MCF 10A (cell line): ENCODE measurements around the gene SH2D4B. TPM values are rescaled to one million over a fixed set of nuclear protein-coding genes. Genes with fewer than 3 reads are reported as not detected.
A peak's percentile ranks its signal among the peaks of the same experiment; 100 is the strongest.

ENCODE experiments used
- BruUV-seq: library from RNA; stranded (reverse); fragments of 400-500 nt; replicated peaks from 2 replicates; lab custom pipeline; 2021; lab: Mats Ljungman, UMichigan
- CTCF ChIA-PET: fragments of 300-600 bp; sonication (Branson Sonifier 250); formaldehyde crosslinking; extraction: SDS; loops from one replicate; lab custom pipeline; 2021; ENCODE audit warnings: antibody characterized with exemption, inconsistent platforms; lab: Yijun Ruan, JAX
- POLR2A ChIA-PET: fragments of 300-600, 350-650 bp; sonication (Branson Sonifier 250); formaldehyde crosslinking; extraction: SDS; loops from one replicate; lab custom pipeline; 2020; ENCODE audit warnings: antibody characterized with exemption, inconsistent platforms; lab: Yijun Ruan, JAX
- DNase-seq: peaks from one replicate; pipeline ENCODE4 v3.0.0-alpha.2; 2018; ENCODE audit not compliant: unreplicated experiment
- H3K27ac Mint-ChIP-seq: one replicate; pipeline ENCODE4 v1.8.0; 2022; ENCODE audit warnings: mild to moderate bottlenecking, low read depth, mixed read lengths; ENCODE audit not compliant: unreplicated experiment
- H3K27me3 Mint-ChIP-seq: one replicate; pipeline ENCODE4 v1.8.0; 2022; ENCODE audit warnings: mixed read lengths; ENCODE audit not compliant: insufficient read depth, unreplicated experiment
- H3K36me3 Mint-ChIP-seq: one replicate; pipeline ENCODE4 v1.8.0; 2022; ENCODE audit warnings: mild to moderate bottlenecking, moderate library complexity, mixed read lengths; ENCODE audit not compliant: insufficient read depth, unreplicated experiment
- H3K4me1 Mint-ChIP-seq: one replicate; pipeline ENCODE4 v1.8.0; 2022; ENCODE audit warnings: mixed read lengths; ENCODE audit not compliant: insufficient read depth, unreplicated experiment
- H3K4me3 Mint-ChIP-seq: one replicate; pipeline ENCODE4 v1.8.0; 2022; ENCODE audit warnings: mild to moderate bottlenecking, moderate library complexity, mixed read lengths; ENCODE audit not compliant: unreplicated experiment
- H3K9me3 Mint-ChIP-seq: one replicate; pipeline ENCODE4 v1.8.0; 2022; ENCODE audit warnings: mixed read lengths; ENCODE audit not compliant: unreplicated experiment
- CTCF ChIP-seq: fragments of 200-600 bp; IDR thresholded peaks from one replicate; pipeline ENCODE4 v1.8.0; 2022; ENCODE audit warnings: antibody characterized with exemption, mild to moderate bottlenecking; ENCODE audit not compliant: unreplicated experiment
- intact Hi-C: fragments of 100-400 bp; cut with micrococcal nuclease; formaldehyde crosslinking; loops from 2 replicates; pipeline ENCODE4 v1.14.1; 2022
- total RNA-seq: library from RNA; stranded (reverse); gene quantifications from 2 replicates; pipeline ENCODE4 v1.2.3, GENCODE V29; 2022

The SH2D4B gene
- total RNA-seq, 1 experiment from 2014 or later: not detected

DNA sequence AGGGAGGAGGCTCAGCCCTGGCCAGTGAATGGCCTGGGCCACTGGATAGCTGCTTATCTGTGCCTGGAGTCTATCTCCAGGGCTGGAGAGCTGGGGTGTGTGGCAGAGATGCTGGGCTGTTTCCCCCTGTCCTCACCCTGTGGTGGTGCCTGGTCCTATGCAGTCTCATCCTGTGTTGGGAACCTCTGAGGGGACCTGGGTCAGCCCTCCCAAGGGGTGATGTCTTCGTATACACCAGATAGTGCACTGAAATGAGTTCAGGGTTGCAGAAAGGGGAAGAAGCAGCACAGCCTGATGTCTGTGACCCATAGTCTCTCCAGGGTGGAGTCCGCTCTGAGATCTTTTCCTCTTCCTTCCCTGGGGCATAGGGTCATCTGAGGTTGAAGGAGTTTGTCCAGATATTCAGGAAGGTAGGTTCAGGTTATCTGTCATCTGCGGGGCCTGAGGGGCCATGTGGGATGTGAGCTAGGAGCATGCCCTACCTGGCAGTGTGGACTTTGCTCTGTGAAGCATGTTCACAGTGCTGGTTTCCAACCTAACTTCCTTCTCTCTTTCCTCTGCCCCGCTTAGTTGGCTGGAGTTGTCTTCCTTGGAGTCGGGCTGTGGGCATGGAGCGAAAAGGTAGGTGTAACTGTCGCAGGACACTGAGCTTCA lies 33.4 kb upstream of the SH2D4B start:
- intact Hi-C loops: no loop called here
- H3K27ac Mint-ChIP-seq: peak overlapping the region; percentile 86
- H3K9me3 Mint-ChIP-seq: no peaks in the 10 kb centered on the region
- peaks cover 48% of the 10 kb centered on the region for H3K36me3 Mint-ChIP-seq
- no peak overlapping the region for H3K4me3 Mint-ChIP-seq
- CTCF ChIA-PET: interaction anchor here (0.7 to 21.4 kb wide), 18 partner anchors 8 to 145 kb away, joined by 3 to 923 read pairs (median 12); partner anchors contain the start of gene TSPAN14
- POLR2A ChIA-PET: interaction anchor here (0.9 to 11.3 kb wide), 12 partner anchors 20 to 122 kb away, joined by 3 to 205 read pairs (median 6); partner anchors contain the start of gene TSPAN14
- H3K27me3 Mint-ChIP-seq: no peaks in the 10 kb centered on the region
- no peak for DNase-seq
- H3K4me1 Mint-ChIP-seq: peaks cover 68% of the 10 kb centered on the region
- no TSS peak for BruUV-seq
- no peak for TF ChIP-seq CTCF

DNA sequence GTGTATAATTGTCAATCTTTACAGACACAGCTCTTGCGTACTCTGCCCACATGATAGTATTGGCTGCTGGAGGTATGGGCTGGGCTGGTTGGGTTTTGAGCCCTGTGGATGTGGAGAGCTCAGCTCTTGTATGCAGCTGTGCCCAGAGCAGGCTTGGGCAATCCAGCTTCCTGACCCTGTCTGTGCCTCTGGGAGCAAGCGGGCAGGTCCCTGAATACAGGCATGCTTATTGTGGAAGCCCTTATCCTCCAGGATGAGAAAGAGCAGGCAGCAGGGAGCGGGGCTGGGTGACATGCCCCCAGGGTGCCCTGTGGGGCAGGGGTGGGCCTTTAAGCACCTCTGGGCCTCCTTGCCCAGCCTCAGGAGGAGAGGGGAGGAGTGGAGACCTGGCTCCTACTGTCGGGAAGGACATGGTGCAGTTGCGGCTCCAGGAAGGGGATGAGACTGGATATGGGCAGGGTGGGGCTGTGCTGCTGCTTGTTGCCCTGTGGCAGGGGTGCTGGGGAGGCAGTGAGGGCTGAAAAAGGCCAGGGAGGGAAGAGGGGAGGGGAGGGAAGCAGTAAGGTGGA lies 32.7 kb upstream of the SH2D4B start:
- intact Hi-C loops: loop anchor here (1.0 kb wide), 3 partner anchors 51 to 122 kb away; partner anchors contain the start of gene TSPAN14
- CTCF ChIA-PET: interaction anchor here (0.5 to 21.4 kb wide), 32 partner anchors 9 to 1051 kb away, joined by 3 to 923 read pairs (median 6); partner anchors contain the start of gene TSPAN14

DNA sequence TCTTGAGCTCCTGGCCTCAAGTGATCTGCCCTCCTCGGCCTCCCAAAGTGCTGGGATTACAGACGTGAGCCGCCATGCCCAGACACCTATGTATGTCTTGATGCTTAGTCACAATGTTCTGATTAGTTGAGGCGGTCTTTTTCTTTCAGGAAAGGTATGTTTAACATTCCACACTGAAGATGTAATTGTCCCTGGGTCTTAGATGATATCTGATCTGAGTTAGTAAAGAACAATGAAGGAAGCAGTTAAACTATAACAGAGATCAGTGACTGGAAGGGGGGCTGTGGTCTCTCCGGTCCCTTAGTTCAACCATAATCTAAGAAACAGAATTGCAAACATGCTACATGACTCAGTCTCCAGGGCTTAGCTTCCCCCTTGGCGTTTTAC lies 31.5 kb upstream of the SH2D4B start:
- CTCF ChIA-PET: interaction anchor here (0.6 to 21.4 kb wide), 37 partner anchors 9 to 1395 kb away, joined by 3 to 923 read pairs (median 6); partner anchors contain the start of gene TSPAN14
- peak; percentile 33 for DNase-seq
- intact Hi-C loops: no loop called here
- H3K4me1 Mint-ChIP-seq: peaks cover 62% of the 10 kb centered on the region
- no TSS peak for BruUV-seq
- H3K27ac Mint-ChIP-seq: peak overlapping the region; percentile 86
- no peak for TF ChIP-seq CTCF
- H3K9me3 Mint-ChIP-seq: no peaks in the 10 kb centered on the region
- POLR2A ChIA-PET: interaction anchor here (0.5 to 11.3 kb wide), 17 partner anchors 9 to 123 kb away, joined by 3 to 205 read pairs (median 7); partner anchors contain the start of gene TSPAN14
- H3K27me3 Mint-ChIP-seq: no peaks in the 10 kb centered on the region
- no peak overlapping the region for H3K4me3 Mint-ChIP-seq
- H3K36me3 Mint-ChIP-seq: peaks cover 50% of the 10 kb centered on the region

More for the DNA sequence above, 32.7 kb upstream of the SH2D4B start:
- no TSS peak for BruUV-seq
- POLR2A ChIA-PET: interaction anchor here (0.6 to 11.3 kb wide), 14 partner anchors 8 to 180 kb away, joined by 3 to 205 read pairs (median 10); partner anchors contain the start of gene TSPAN14
- peak; percentile 33 for DNase-seq
- no peak for TF ChIP-seq CTCF
- Mint-ChIP-seq H3K4me3 (no peak overlapping the region), H3K9me3 (no peaks in the 10 kb centered on the region), H3K27me3 (no peaks in the 10 kb centered on the region), H3K4me1 (peaks cover 69% of the 10 kb centered on the region), H3K27ac (peak overlapping the region; percentile 86), H3K36me3 (peaks cover 48% of the 10 kb centered on the region)
